Ishikawa (cell line): ENCODE measurements around the gene DCHS2.

Experiments
- CEBPB ChIP-seq: IDR thresholded peaks from 2 replicates; pipeline ENCODE4 v1.6.1; 2012
- CREB1 ChIP-seq: IDR thresholded peaks from 2 replicates; pipeline ENCODE4 v1.6.1; 2012; ENCODE audit warnings: low read depth
- EGR1 ChIP-seq: IDR thresholded peaks from 2 replicates; pipeline ENCODE4 v1.6.1; 2012
- EP300 ChIP-seq: IDR thresholded peaks from 2 replicates; pipeline ENCODE4 v1.6.1; 2012; ENCODE audit warnings: borderline replicate concordance
- FOXM1 ChIP-seq: IDR thresholded peaks from 2 replicates; pipeline ENCODE4 v1.6.1; 2012; ENCODE audit warnings: low read depth, borderline replicate concordance
- MAX ChIP-seq: IDR thresholded peaks from 2 replicates; pipeline ENCODE4 v1.6.1; 2012
- NFIC ChIP-seq: IDR thresholded peaks from 2 replicates; pipeline ENCODE4 v1.6.1; 2012
- TAF1 ChIP-seq: IDR thresholded peaks from 2 replicates; pipeline ENCODE4 v1.6.1; 2012; ENCODE audit warnings: low read depth, mild to moderate bottlenecking
- YY1 ChIP-seq: IDR thresholded peaks from 2 replicates; pipeline ENCODE4 v1.6.1; 2012; ENCODE audit warnings: low read depth
- TF ChIP-seq, protein P1 (sequence below): IDR thresholded peaks from 2 replicates; pipeline ENCODE4 v1.6.1; 2012; ENCODE audit warnings: low read depth, mild to moderate bottlenecking

- TF ChIP-seq CREB1 (no peak), MAX (no peak), EP300 (no peak), NFIC (no peak), YY1 (no peak), EGR1 (no peak), TAF1 (no peak), CEBPB (no peak), FOXM1 (no peak)
- TF ChIP-seq, protein P1, sequence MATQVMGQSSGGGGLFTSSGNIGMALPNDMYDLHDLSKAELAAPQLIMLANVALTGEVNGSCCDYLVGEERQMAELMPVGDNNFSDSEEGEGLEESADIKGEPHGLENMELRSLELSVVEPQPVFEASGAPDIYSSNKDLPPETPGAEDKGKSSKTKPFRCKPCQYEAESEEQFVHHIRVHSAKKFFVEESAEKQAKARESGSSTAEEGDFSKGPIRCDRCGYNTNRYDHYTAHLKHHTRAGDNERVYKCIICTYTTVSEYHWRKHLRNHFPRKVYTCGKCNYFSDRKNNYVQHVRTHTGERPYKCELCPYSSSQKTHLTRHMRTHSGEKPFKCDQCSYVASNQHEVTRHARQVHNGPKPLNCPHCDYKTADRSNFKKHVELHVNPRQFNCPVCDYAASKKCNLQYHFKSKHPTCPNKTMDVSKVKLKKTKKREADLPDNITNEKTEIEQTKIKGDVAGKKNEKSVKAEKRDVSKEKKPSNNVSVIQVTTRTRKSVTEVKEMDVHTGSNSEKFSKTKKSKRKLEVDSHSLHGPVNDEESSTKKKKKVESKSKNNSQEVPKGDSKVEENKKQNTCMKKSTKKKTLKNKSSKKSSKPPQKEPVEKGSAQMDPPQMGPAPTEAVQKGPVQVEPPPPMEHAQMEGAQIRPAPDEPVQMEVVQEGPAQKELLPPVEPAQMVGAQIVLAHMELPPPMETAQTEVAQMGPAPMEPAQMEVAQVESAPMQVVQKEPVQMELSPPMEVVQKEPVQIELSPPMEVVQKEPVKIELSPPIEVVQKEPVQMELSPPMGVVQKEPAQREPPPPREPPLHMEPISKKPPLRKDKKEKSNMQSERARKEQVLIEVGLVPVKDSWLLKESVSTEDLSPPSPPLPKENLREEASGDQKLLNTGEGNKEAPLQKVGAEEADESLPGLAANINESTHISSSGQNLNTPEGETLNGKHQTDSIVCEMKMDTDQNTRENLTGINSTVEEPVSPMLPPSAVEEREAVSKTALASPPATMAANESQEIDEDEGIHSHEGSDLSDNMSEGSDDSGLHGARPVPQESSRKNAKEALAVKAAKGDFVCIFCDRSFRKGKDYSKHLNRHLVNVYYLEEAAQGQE: no peak
Measured at GRCh38 chr4:154450966-154451365, 40.6 kb downstream of the DCHS2 start.
